ENCODE results near the gene RAD9A. TPM values are rescaled to one million over a fixed set of nuclear protein-coding genes. Genes with fewer than 3 reads are reported as not detected.

The RAD9A gene
- polyA plus RNA-seq, 1 of the 3 experiments (the other 2 are of a cell fraction) = 22.3 TPM

GRCh38 chr11:67409781-67410368 lies 18.1 kb downstream of the RAD9A start:
- no peaks in the 10 kb centered on the region for H3K9me2 ChIP-seq
- CTCF ChIA-PET = no interaction called here
- POLR2A ChIA-PET = no interaction called here

GRCh38 chr11:67410369-67410831 lies 18.6 kb downstream of the RAD9A start:
- no peak for TF ChIP-seq FOSL2 (IDR thresholded peaks at IDR 0.05; ENCODE audit: borderline replicate concordance, low read depth)
- TF ChIP-seq ELF1 (IDR thresholded peaks at IDR 0.05) = no peak
- TF ChIP-seq REST (IDR thresholded peaks at IDR 0.05; ENCODE audit: low read depth, low read length) = no peak
- TF ChIP-seq CTCF (IDR thresholded peaks at IDR 0.05) = no peak
- no peak for TF ChIP-seq RFX5 (IDR thresholded peaks at IDR 0.05; ENCODE audit: low read length)
- TF ChIP-seq SIN3A (IDR thresholded peaks at IDR 0.05; ENCODE audit: borderline replicate concordance, low read depth, low read length) = no peak
- TF ChIP-seq USF1 (IDR thresholded peaks at IDR 0.05; ENCODE audit: borderline replicate concordance, low read depth) = no peak
- TF ChIP-seq FOXJ3 (CRISPR knock-in tag; IDR thresholded peaks at IDR 0.05) = no peak
- no peak for TF ChIP-seq JUND (IDR thresholded peaks at IDR 0.05)
- TF ChIP-seq TCF12 (IDR thresholded peaks at IDR 0.05) = no peak
- Histone ChIP-seq H4K20me1 (ENCODE audit: insufficient read depth) (no peaks in the 10 kb centered on the region), H3K27ac (ENCODE audit: low read depth in 2 of 2, low read length in 1 of 2) (no peak overlapping the region), H3K9ac (no peak overlapping the region), H3K4me1 (ENCODE audit: control insufficient read depth in 1 of 2, insufficient read depth in 2 of 2, low read depth in 1 of 2, low read length in 1 of 2) (peaks cover 0 to 2% of the 10 kb centered on the region in 2 experiments; a peak in 1 of 4 replicates), H3K27me3 (ENCODE audit: insufficient read depth) (no peaks in the 10 kb centered on the region), H3K9me2 (no peaks in the 10 kb centered on the region), H3K79me2 (ENCODE audit: insufficient read depth) (no peaks in the 10 kb centered on the region), H3F3A (replicated peaks; ENCODE audit: insufficient read depth) (no peaks in the 10 kb centered on the region), H2AFZ (ENCODE audit: low read depth) (no peak overlapping the region), H3K4me3 (ENCODE audit: low read depth in 2 of 2, low read length in 1 of 2) (no peak overlapping the region), H3K4me2 (no peak overlapping the region), H3K9me3 (no peaks in the 10 kb centered on the region), H3K36me3 (replicated peaks in 1 of 2; ENCODE audit: control insufficient read depth in 1 of 2, insufficient read depth in 2 of 2, low read length in 1 of 2) (no peaks in the 10 kb centered on the region)
- no peak for DNase-seq
- POLR2A ChIA-PET = no interaction called here
- WGBS (ENCODE audit: low lambda C conversion rate) = 76% methylated on average over 12 of the region's 15 CpGs
- CTCF ChIA-PET = no interaction called here

More at GRCh38 chr11:67409781-67410368, 18.1 kb downstream of the RAD9A start:
- no peaks in the 10 kb centered on the region for H4K20me1 ChIP-seq (ENCODE audit: insufficient read depth)
- H2AFZ ChIP-seq (ENCODE audit: low read depth) = no peak overlapping the region
- H3K4me3 ChIP-seq (ENCODE audit: low read depth in 2 of 2, low read length in 1 of 2) = no peak overlapping the region
- H3K79me2 ChIP-seq (ENCODE audit: insufficient read depth) = no peaks in the 10 kb centered on the region
- H3K27ac ChIP-seq (ENCODE audit: low read depth in 2 of 2, low read length in 1 of 2) = no peak overlapping the region
- H3F3A ChIP-seq (replicated peaks; ENCODE audit: insufficient read depth) = no peaks in the 10 kb centered on the region
- no peak overlapping the region for H3K4me2 ChIP-seq
- H3K9ac ChIP-seq = no peak overlapping the region
- no peak for DNase-seq
- WGBS (ENCODE audit: low lambda C conversion rate) = 55% methylated on average over 11 of the region's 13 CpGs
- H3K4me1 ChIP-seq (ENCODE audit: control insufficient read depth in 1 of 2, insufficient read depth in 2 of 2, low read depth in 1 of 2, low read length in 1 of 2) = no peaks in the 10 kb centered on the region; a peak in 1 of 4 replicates
- no peaks in the 10 kb centered on the region for H3K27me3 ChIP-seq (ENCODE audit: insufficient read depth)
- H3K36me3 ChIP-seq (replicated peaks in 1 of 2; ENCODE audit: control insufficient read depth in 1 of 2, insufficient read depth in 2 of 2, low read length in 1 of 2) = no peaks in the 10 kb centered on the region
- H3K9me3 ChIP-seq = no peaks in the 10 kb centered on the region
- TF ChIP-seq MAX (IDR thresholded peaks at IDR 0.05; ENCODE audit: low read depth) (no peak), JUND (IDR thresholded peaks at IDR 0.05) (no peak), RCOR1 (IDR thresholded peaks at IDR 0.05; ENCODE audit: low read length) (no peak), NRF1 (IDR thresholded peaks at IDR 0.05; ENCODE audit: low read depth, low read length) (no peak), TEAD4 (IDR thresholded peaks at IDR 0.05; ENCODE audit: borderline replicate concordance, insufficient read depth) (no peak), TAF1 (IDR thresholded peaks at IDR 0.05; ENCODE audit: borderline replicate concordance, low read depth, low read length) (no peak), MXI1 (IDR thresholded peaks at IDR 0.05; ENCODE audit: low read depth, low read length) (no peak), EP300 (IDR thresholded peaks at IDR 0.05; ENCODE audit: borderline replicate concordance in 1 of 2, low read depth in 1 of 2, low read length in 1 of 2) (no peak), YY1 (IDR thresholded peaks at IDR 0.05; ENCODE audit: low read depth) (no peak), FOSL2 (IDR thresholded peaks at IDR 0.05; ENCODE audit: borderline replicate concordance, low read depth) (no peak), EZH2phosphoT487 (IDR thresholded peaks at IDR 0.05; ENCODE audit: borderline replicate concordance, low read depth) (no peak), GATA2 (CRISPR knock-in tag; IDR thresholded peaks at IDR 0.05) (no peak), RXRA (IDR thresholded peaks at IDR 0.05; ENCODE audit: borderline replicate concordance, low read depth) (no peak), POLR2AphosphoS5 (IDR thresholded peaks at IDR 0.05; ENCODE audit: low read depth, low read length) (no peak), IRF3 (IDR thresholded peaks at IDR 0.05; ENCODE audit: low read depth, low read length) (no peak), TCF12 (IDR thresholded peaks at IDR 0.05) (no peak)
